Measurements from ENCODE around the gene LRRC43.

The LRRC43 gene

DNA sequence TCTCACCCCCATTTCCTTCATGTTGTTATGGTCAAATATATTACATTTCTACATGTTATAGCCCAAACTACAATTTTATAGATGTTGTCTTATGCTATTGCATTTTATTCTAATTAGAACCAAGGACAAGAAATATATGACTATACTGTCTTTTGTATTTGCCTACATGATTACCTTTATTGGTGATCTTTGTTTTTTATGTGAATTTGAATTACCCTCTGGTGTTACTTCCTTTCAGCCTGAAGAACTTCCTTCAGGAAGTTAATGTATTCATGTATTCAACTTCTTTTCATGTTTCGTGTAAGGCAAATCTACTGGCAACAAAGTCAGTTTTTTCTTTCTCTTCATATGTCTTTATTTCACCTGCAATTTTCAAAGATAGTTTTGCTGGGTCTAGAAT is 11.9 kb downstream of the LRRC43 start:
- Histone ChIP-seq H3K27ac (no peak overlapping the region), H3K9ac (no peak overlapping the region), H2AFZ (no peak overlapping the region), H3K4me3 (ENCODE audit: low read depth, low read length) (no peak overlapping the region), H3K79me2 (no peaks in the 10 kb centered on the region), H3K4me1 (no peaks in the 10 kb centered on the region), H3K27me3 (ENCODE audit: control insufficient read depth, insufficient read depth, low read length) (no peaks in the 10 kb centered on the region), H3K36me3 (ENCODE audit: control insufficient read depth, insufficient read depth, low read length) (no peaks in the 10 kb centered on the region), H3K9me3 (ENCODE audit: control insufficient read depth, low read length) (no peaks in the 10 kb centered on the region), H3K4me2 (ENCODE audit: low read length) (no peak overlapping the region)
- no peak for TF ChIP-seq CTCF (IDR thresholded peaks at IDR 0.05)

- H3K4me2 ChIP-seq (ENCODE audit: low read length), result no peak overlapping the region
- H3K9me3 ChIP-seq (ENCODE audit: control insufficient read depth, low read length), result no peaks in the 10 kb centered on the region
- H3K4me1 ChIP-seq, result no peaks in the 10 kb centered on the region
- H3K79me2 ChIP-seq, result no peaks in the 10 kb centered on the region
- TF ChIP-seq CTCF (IDR thresholded peaks at IDR 0.05), result no peak
- H3K36me3 ChIP-seq (ENCODE audit: control insufficient read depth, insufficient read depth, low read length), result no peaks in the 10 kb centered on the region
- no peak overlapping the region for H3K9ac ChIP-seq
- H3K27ac ChIP-seq, result no peak overlapping the region
- no peak overlapping the region for H3K4me3 ChIP-seq (ENCODE audit: low read depth, low read length)
- H3K27me3 ChIP-seq (ENCODE audit: control insufficient read depth, insufficient read depth, low read length), result no peaks in the 10 kb centered on the region
- no peak overlapping the region for H2AFZ ChIP-seq
Observed at GRCh38 chr12:122195405-122195804, 12.5 kb downstream of the LRRC43 start.

DNA sequence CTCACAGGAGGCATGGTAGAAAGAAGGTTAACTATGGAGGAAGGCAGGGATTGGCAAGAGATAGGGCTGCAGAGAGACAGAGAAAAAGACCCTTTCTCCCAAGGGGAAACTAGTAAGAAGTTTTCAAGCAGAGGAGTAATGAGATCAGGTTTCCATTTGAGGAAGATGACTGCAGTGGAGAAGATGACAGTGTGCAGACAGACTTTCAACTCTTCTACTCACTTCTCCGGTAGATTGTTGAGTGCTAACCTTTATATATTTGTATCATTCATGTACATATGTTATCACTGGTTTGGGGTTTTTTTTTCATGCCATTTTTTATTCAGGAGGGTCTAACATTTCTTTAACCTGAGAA is 14.7 kb downstream of the LRRC43 start:
- H3K27me3 ChIP-seq (ENCODE audit: control insufficient read depth, insufficient read depth, low read length), result no peaks in the 10 kb centered on the region
- H3K36me3 ChIP-seq (ENCODE audit: control insufficient read depth, insufficient read depth, low read length), result no peaks in the 10 kb centered on the region
- no peak overlapping the region for H3K27ac ChIP-seq
- H3K4me3 ChIP-seq (ENCODE audit: low read depth, low read length), result no peak overlapping the region
- H3K4me1 ChIP-seq, result no peaks in the 10 kb centered on the region
- H3K9me3 ChIP-seq (ENCODE audit: control insufficient read depth, low read length), result no peaks in the 10 kb centered on the region
- no peak overlapping the region for H2AFZ ChIP-seq
- H3K9ac ChIP-seq, result no peak overlapping the region
- TF ChIP-seq CTCF (IDR thresholded peaks at IDR 0.05), result no peak
- H3K4me2 ChIP-seq (ENCODE audit: low read length), result no peak overlapping the region
- no peaks in the 10 kb centered on the region for H3K79me2 ChIP-seq

- Histone ChIP-seq H3K9ac (no peak overlapping the region), H3K9me3 (ENCODE audit: control insufficient read depth, low read length) (no peaks in the 10 kb centered on the region)
Observed at GRCh38 chr12:122199484-122200355, 16.8 kb downstream of the LRRC43 start.

More at GRCh38 chr12:122199484-122200355, 16.8 kb downstream of the LRRC43 start:
- no peak overlapping the region for H2AFZ ChIP-seq
- H3K4me2 ChIP-seq (ENCODE audit: low read length), result no peak overlapping the region
- H3K27me3 ChIP-seq (ENCODE audit: control insufficient read depth, insufficient read depth, low read length), result no peaks in the 10 kb centered on the region
- no peaks in the 10 kb centered on the region for H3K79me2 ChIP-seq
- no peak overlapping the region for H3K27ac ChIP-seq
- no peak overlapping the region for H3K4me3 ChIP-seq (ENCODE audit: low read depth, low read length)
- no peaks in the 10 kb centered on the region for H3K4me1 ChIP-seq
- no peak for TF ChIP-seq CTCF (IDR thresholded peaks at IDR 0.05)
- H3K36me3 ChIP-seq (ENCODE audit: control insufficient read depth, insufficient read depth, low read length), result no peaks in the 10 kb centered on the region
